Panc1 (cell line): ENCODE data around the gene HGF. TPM values are rescaled to one million over a fixed set of nuclear protein-coding genes. Genes with fewer than 3 reads are reported as not detected.

Source experiments
- ATAC-seq: fragments of 200-7000 bp; cut with Tn5 transposase; 2 replicates; pipeline ENCODE4 v1.9.1; 2020; ENCODE audit warnings: mild to moderate bottlenecking, moderate library complexity
- BruUV-seq: library from RNA; stranded (reverse); fragments of 400-500 nt; replicated peaks from 2 replicates; lab custom pipeline; 2021; lab: Mats Ljungman, UMichigan
- CTCF ChIA-PET: fragments of 300-600 bp; sonication (Branson Sonifier 250); formaldehyde crosslinking; loops from one replicate; lab custom pipeline; 2022; ENCODE audit warnings: antibody characterized with exemption; lab: Charles Lee
- POLR2A ChIA-PET: fragments of 300-600 bp; sonication (Branson Sonifier 250); formaldehyde crosslinking; loops from one replicate; lab custom pipeline; 2022; ENCODE audit warnings: antibody characterized with exemption; lab: Charles Lee
- DNase-seq: peaks from one replicate; pipeline ENCODE4 v3.0.0-alpha.2; 2010; ENCODE audit warnings: low read depth, low spot score
- H3K27ac ChIP-seq: 2 replicates; pipeline ENCODE4 v1.5.1; 2011; ENCODE audit warnings: mild to moderate bottlenecking, low read length, inconsistent platforms
- H3K27me3 ChIP-seq: fragments of 200-500 bp; sonication (Bioruptor generic); 2 replicates; pipeline ENCODE4 v1.6.0; 2014; ENCODE audit warnings: low read length, inconsistent platforms; ENCODE audit not compliant: control insufficient read depth, insufficient read depth
- H3K36me3 ChIP-seq: fragments of 200-500 bp; sonication (Bioruptor generic); 2 replicates; pipeline ENCODE4 v1.5.1; 2014; ENCODE audit warnings: inconsistent platforms, mild to moderate bottlenecking, low read length, moderate library complexity; ENCODE audit not compliant: control insufficient read depth, insufficient read depth
- H3K4me1 ChIP-seq: 2 replicates; pipeline ENCODE4 v1.5.1; 2011; ENCODE audit warnings: inconsistent platforms, mild to moderate bottlenecking, low read length, moderate library complexity; ENCODE audit not compliant: control insufficient read depth, insufficient read depth
- H3K4me3 ChIP-seq, 2 experiments: 2 replicates each; pipeline ENCODE4 v1.5.1; 2011 to 2012; ENCODE audit warnings: low read depth in 2 of 2, low read length in 2 of 2, mild to moderate bottlenecking in 2 of 2, inconsistent platforms in 1 of 2, moderate library complexity in 1 of 2
- H3K9me3 ChIP-seq: fragments of 200-500 bp; sonication (Bioruptor generic); 2 replicates; pipeline ENCODE4 v1.5.1; 2014; ENCODE audit warnings: low read depth, mild to moderate bottlenecking, inconsistent platforms, low read length, moderate library complexity; ENCODE audit not compliant: control insufficient read depth, insufficient read depth
- CTCF ChIP-seq: fragments of 450-650 bp; IDR thresholded peaks from 2 replicates; pipeline ENCODE4 v1.5.1; 2017; ENCODE audit warnings: mild to moderate bottlenecking
- POLR2AphosphoS5 ChIP-seq: IDR thresholded peaks from 2 replicates; pipeline ENCODE4 v1.6.1; 2012; ENCODE audit warnings: mild to moderate bottlenecking, low read depth, low read length, moderate library complexity
- SIN3A ChIP-seq: IDR thresholded peaks from 2 replicates; pipeline ENCODE4 v1.6.1; 2012; ENCODE audit warnings: low read depth, mild to moderate bottlenecking, low read length, moderate library complexity, borderline replicate concordance; ENCODE audit not compliant: insufficient read depth
- TCF7L2 ChIP-seq: IDR thresholded peaks from 2 replicates; pipeline ENCODE4 v1.6.1; 2011; ENCODE audit warnings: mild to moderate bottlenecking, low read depth, low read length, inconsistent platforms
- in situ Hi-C: cut with HindIII; loops from 2 replicates; pipeline ENCODE4 v1.10.0; 2016; ENCODE audit warnings: low sequenced_read_pairs, low pct_unique_long_range_greater_than_20kb
- intact Hi-C: fragments of 100-400 bp; cut with micrococcal nuclease; formaldehyde crosslinking; loops from one replicate; pipeline ENCODE4 v1.10.0; 2022; ENCODE audit not compliant: unreplicated experiment
- total RNA-seq: library from RNA; stranded (reverse); gene quantifications from one replicate; pipeline ENCODE4 v1.2.1, GENCODE V29; 2021; ENCODE audit not compliant: unreplicated experiment
- TF ChIP-seq, protein P1 (sequence below), 2 experiments: IDR thresholded peaks; 2 replicates each; pipeline ENCODE4 v1.6.1; 2011 to 2012; ENCODE audit warnings: low read depth in 2 of 2, control low read depth in 1 of 2, low read length in 1 of 2, mild to moderate bottlenecking in 1 of 2, moderate library complexity in 1 of 2; ENCODE audit not compliant: insufficient read depth in 1 of 2

The HGF gene
- total RNA-seq, 1 experiment from 2014 or later: 0.49 TPM

DNA sequence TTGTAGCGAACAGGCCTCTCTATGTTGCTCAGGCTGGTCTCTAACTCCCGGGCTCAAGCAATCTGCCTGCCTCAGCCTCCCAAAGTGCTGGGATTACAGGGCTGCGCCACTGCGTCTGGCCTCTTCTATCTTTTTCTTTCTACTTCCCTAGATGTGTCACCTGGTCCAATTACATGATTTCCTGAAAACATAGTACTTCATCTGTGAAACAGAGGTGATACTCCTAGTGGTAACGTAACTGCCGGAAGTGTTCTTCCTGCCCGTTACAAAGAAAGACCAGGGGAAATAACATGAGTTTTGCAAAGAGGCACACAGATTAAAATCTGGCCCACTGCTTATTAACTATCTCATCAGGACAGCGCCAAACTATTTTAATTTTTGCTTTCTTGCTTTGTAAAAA is 18.4 kb upstream of the HGF start:
- no peaks in the 10 kb centered on the region for H3K27me3 ChIP-seq
- DNase-seq (no peak), ATAC-seq (no peak)
- H3K9me3 ChIP-seq: no peaks in the 10 kb centered on the region
- POLR2A ChIA-PET: no interaction called here
- CTCF ChIA-PET: no interaction called here
- in situ Hi-C loops (no loop called here), intact Hi-C loops (no loop called here)
- BruUV-seq: no TSS peak
- H3K27ac ChIP-seq: no peak overlapping the region
- H3K4me3 ChIP-seq: no peak overlapping the region
- H3K4me1 ChIP-seq: no peaks in the 10 kb centered on the region
- TF ChIP-seq POLR2AphosphoS5 (no peak), CTCF (no peak), SIN3A (no peak), TCF7L2 (no peak)
- TF ChIP-seq, protein P1, sequence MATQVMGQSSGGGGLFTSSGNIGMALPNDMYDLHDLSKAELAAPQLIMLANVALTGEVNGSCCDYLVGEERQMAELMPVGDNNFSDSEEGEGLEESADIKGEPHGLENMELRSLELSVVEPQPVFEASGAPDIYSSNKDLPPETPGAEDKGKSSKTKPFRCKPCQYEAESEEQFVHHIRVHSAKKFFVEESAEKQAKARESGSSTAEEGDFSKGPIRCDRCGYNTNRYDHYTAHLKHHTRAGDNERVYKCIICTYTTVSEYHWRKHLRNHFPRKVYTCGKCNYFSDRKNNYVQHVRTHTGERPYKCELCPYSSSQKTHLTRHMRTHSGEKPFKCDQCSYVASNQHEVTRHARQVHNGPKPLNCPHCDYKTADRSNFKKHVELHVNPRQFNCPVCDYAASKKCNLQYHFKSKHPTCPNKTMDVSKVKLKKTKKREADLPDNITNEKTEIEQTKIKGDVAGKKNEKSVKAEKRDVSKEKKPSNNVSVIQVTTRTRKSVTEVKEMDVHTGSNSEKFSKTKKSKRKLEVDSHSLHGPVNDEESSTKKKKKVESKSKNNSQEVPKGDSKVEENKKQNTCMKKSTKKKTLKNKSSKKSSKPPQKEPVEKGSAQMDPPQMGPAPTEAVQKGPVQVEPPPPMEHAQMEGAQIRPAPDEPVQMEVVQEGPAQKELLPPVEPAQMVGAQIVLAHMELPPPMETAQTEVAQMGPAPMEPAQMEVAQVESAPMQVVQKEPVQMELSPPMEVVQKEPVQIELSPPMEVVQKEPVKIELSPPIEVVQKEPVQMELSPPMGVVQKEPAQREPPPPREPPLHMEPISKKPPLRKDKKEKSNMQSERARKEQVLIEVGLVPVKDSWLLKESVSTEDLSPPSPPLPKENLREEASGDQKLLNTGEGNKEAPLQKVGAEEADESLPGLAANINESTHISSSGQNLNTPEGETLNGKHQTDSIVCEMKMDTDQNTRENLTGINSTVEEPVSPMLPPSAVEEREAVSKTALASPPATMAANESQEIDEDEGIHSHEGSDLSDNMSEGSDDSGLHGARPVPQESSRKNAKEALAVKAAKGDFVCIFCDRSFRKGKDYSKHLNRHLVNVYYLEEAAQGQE (IDR thresholded peaks at IDR 0.05; ENCODE audit: insufficient read depth in 1 of 2, low read depth in 2 of 2, low read length in 1 of 2): no peak
- H3K36me3 ChIP-seq: no peaks in the 10 kb centered on the region

- Histone ChIP-seq H3K9me3 (no peaks in the 10 kb centered on the region), H3K4me1 (no peaks in the 10 kb centered on the region), H3K27ac (no peak overlapping the region), H3K27me3 (0 out of 2 replicates have a peak, but pooled peaks cover 2% of the 10 kb centered on the region), H3K36me3 (no peaks in the 10 kb centered on the region), H3K4me3 (no peak overlapping the region)
- no TSS peak for BruUV-seq
- TF ChIP-seq CTCF (no peak), SIN3A (no peak), POLR2AphosphoS5 (no peak)
- TF ChIP-seq, protein P1 (IDR thresholded peaks at IDR 0.05; ENCODE audit: insufficient read depth in 1 of 2, low read depth in 2 of 2, low read length in 1 of 2): no peak
- intact Hi-C loops (no loop called here), in situ Hi-C loops (no loop called here)
- POLR2A ChIA-PET: no interaction called here
- ATAC-seq (no peak), DNase-seq (no peak)
- CTCF ChIA-PET: no interaction called here
These were observed 14.0 kb upstream of the HGF start for GRCh38 chr7:81783818-81784217.
